Peyer's patch (tissue), 4 donors: ENCODE results near the gene ZNF57.

Experiments used
- CTCF ChIP-seq, 6 experiments: fragments of 450-650 bp in 4 of 6; fragments of 200-600 bp in 2 of 6; sonication (generic) in 1 of 6; IDR thresholded peaks; one replicate each; pipeline ENCODE4 v1.5.1; 2017 to 2019; ENCODE audit warnings: antibody characterized with exemption in 6 of 6, mild to moderate bottlenecking in 3 of 6, moderate library complexity in 1 of 6
- POLR2A ChIP-seq, 2 donors: fragments of 450-650 bp; IDR thresholded peaks; one replicate each; pipeline ENCODE4 v1.5.1; 2017; ENCODE audit warnings: antibody characterized with exemption in 2 of 2, mild to moderate bottlenecking in 2 of 2, moderate library complexity in 2 of 2

- TF ChIP-seq POLR2A (IDR thresholded peaks at IDR 0.05) (peak; percentile 93 to 97), CTCF (IDR thresholded peaks at IDR 0.05) (no peak)
Measured at GRCh38 chr19:2950286-2951124, 49.8 kb downstream of the ZNF57 start.
